Middle frontal gyrus (tissue), 1 donor: ENCODE data around the gene IL20RA.

Source experiments
- DNase-seq: peaks from one replicate; pipeline ENCODE4 v3.0.0-alpha.2; 2015; ENCODE audit warnings: low spot score; ENCODE audit errors: extremely low spot score

Gene IL20RA

GRCh38 chr6:137045222-137045789 lies 541 bp upstream of the IL20RA start:
- DNase-seq: no peak

DNA sequence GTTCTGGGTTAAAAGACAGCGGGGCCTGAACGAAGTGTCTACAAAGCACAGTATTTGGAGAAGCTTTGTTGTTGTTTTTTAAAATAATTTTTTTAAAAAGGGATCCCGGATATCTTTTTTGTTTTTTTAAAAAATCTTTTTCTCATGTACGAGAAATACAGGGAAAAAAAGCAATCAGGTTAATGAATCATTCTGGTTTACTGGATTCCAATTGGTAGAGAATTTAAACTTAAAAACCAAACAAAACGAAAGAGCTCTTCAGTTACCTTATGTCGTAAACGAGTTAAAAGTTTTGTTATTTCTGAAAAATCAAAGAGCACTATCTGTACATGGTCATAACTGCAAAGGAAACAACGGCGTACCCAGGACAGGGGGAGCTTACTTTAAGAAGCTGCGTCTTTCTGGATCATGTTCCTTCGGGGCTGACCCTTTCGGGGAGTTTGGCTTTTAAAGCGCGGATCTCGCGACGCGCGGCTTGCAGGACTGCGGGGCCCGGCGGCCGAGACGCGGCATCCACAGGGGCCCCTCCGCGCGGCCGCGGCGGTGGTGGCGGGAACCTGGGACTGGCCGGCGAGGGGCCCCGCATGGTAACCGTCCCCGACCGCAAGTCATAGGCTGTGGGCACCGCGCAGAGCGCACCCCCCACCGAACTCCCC lies 927 bp downstream of the IL20RA start:
- DNase-seq: peak; percentile 6

DNA sequence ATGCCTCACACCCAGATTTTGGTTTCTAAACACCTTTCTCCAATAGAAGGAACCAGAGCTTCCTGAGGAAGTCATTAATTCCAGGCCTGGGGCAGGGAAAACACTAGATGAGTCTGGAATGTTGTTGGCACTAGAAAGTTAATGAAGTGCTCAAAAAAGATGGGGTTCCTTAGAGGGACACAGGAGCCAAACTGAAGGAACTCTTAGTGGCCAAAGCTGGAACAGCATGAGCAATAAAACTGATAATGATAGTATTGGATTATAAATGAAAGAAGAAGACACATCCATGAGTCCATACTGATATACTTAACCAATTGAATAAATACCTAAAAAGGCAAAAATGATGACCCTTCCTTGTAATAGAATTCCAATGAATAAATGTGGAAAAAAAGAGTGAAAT lies 4.4 kb downstream of the IL20RA start:
- no peak for DNase-seq

- no peak for DNase-seq
Observed at GRCh38 chr6:137039010-137039409, 5.8 kb downstream of the IL20RA start.

DNA sequence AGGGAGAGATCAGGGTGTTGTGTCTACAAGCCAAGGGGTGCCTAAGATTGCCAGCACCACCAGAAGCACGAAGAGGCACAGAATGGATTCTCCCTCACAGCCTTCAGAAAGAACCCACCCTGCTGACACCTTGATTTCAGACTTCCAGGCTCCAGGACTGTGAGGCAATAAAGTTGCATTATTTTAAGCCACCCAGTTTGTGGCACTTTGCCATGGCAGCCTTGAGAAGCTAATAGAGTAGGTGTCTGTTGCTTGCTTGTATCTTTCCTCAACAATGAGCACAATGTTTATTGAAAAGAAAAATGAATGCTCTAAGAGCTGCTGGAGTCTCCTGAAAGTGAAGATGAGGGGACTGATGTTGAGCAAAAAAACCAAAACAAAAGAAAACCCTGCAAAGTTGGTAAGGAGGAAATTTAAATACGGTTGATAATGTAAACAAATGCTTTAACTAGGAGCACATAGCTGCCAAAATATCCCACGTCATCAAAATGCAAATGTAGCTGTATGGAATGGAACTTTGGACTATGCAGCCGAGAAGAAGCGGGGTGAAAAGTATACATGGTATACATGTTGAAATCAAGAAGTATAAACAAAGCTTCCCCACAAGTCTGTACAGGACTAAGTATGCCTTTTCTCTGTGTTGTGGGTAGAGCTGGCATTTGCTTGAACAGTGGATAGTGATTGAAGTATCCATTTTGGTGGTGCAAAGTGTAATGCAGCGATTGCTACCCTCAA lies 8.0 kb downstream of the IL20RA start:
- DNase-seq: no peak

GRCh38 chr6:137033828-137034227 lies 10.9 kb downstream of the IL20RA start:
- no peak for DNase-seq

DNA sequence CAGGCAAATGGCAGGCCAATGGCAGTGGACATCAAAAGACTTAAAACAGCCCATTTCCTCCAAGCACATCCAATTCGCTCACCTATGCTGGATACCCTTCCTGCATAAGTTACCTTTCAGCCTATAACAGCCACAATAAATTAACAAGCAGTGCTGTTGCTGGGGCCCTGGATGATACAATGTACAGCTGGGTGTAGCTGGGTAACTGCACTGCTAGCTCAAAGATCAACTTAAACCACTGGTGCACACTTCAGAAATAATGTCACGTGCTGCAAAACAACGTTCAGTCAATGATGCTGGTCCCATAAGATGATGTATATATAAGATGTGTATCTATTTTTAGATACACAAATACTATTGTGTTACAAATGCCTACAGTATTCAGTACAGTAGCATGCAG lies 13.6 kb downstream of the IL20RA start:
- no peak for DNase-seq

GRCh38 chr6:137028912-137029311 lies 15.9 kb downstream of the IL20RA start:
- no peak for DNase-seq

GRCh38 chr6:137025786-137026730 lies 18.7 kb downstream of the IL20RA start:
- DNase-seq: no peak

- no peak for DNase-seq
Observed at GRCh38 chr6:137024237-137024990, 20.4 kb downstream of the IL20RA start.

DNA sequence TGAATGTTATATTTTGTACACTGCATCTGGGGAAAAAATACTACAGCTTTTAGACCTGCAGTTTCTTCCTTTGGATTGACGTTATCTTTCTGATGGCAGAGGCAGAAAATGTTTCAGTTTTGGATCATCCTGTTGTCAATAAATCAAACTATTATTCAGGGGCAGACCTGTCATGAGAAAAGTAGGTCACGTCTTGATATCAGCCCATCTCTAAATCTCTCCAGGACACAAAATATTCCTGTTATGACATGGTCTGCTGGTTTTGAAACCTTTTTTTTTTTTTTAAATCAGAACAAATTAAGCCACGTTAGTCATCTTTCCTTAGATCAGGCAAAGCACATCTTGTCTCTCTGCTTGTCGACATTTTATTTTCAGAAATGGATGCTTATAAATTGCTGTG lies 24.0 kb downstream of the IL20RA start:
- no peak for DNase-seq

DNA sequence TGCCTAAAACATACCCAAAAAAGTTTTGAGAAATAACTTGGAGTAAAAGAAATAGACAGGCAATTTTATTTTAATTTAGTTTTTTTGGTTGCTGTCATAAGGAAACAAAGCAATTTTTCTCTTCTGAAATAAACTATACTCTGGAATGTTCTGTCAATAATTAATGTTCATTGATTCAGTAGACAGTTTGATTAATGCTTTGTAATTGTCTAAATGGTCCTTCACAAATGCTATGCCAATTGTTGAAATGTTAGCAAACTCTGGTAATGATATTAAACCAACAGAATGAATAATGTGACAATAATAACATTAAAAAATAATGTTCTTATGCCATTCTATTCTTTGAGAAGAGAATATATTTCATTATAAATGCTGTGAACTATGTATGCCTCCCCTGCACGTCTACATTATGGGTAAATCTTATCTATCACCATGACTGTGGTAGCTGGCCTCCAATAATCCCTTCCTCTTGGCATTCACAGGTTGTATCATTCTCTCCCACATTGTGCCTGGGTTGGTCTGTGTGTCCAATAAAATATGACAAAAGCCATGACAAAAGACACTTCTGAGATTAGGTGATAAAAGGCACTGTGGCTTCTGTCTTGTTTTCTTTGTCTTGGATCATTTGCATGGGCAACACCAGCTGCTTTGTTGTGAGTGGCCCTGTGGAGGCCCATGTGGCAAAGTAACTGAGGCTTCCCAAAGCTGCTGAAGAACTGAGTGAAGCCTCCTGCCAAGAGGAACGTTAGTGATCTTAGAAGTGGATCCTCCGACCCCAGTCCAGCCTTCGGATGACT lies 25.1 kb downstream of the IL20RA start:
- no peak for DNase-seq

DNA sequence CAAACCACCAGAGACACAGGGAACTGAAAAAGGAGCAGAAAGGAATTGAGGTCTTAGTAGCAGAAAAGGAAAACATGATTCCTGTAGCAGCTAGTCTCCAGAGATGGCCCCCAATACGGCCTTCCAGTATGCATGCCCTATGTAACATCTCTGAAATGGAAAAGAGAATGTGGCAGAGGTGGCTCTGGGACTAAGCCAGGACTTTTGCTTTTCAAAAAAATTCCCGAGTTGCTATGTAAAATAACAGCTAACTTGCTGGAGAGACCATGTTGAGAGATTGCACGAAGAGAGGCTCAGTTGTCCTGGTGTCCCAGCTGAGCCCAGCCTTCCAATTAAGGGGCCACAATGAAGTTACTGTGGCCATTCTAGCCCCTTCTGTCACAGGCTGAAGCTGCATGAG lies 27.7 kb downstream of the IL20RA start:
- no peak for DNase-seq

GRCh38 chr6:137016356-137016755 lies 28.4 kb downstream of the IL20RA start:
- DNase-seq: no peak

DNA sequence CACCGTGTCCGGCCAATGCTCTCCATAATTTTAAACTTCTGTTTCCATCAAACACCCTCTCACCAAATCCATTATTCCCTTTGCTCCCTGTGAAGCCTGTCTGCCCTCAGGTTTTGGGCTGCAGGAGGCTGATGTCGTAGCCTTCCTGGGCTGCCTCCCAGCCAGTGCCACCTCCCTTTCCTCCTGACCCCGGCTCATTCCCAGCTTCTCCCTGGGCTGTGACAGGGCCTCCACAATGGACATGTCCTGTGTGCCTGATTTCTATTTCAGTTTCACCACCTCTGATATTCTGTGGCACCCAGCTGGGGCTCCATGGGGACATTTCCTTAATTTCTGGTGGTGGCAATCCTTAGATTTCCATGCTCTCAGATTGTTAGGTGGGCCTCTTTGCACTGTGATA lies 28.8 kb downstream of the IL20RA start:
- DNase-seq: no peak

- DNase-seq: no peak
Observed at GRCh38 chr6:137013738-137014602, 30.8 kb downstream of the IL20RA start.

- no peak for DNase-seq
Observed at GRCh38 chr6:137013031-137013430, 31.7 kb downstream of the IL20RA start.

GRCh38 chr6:137011406-137011805 lies 33.4 kb downstream of the IL20RA start:
- no peak for DNase-seq

DNA sequence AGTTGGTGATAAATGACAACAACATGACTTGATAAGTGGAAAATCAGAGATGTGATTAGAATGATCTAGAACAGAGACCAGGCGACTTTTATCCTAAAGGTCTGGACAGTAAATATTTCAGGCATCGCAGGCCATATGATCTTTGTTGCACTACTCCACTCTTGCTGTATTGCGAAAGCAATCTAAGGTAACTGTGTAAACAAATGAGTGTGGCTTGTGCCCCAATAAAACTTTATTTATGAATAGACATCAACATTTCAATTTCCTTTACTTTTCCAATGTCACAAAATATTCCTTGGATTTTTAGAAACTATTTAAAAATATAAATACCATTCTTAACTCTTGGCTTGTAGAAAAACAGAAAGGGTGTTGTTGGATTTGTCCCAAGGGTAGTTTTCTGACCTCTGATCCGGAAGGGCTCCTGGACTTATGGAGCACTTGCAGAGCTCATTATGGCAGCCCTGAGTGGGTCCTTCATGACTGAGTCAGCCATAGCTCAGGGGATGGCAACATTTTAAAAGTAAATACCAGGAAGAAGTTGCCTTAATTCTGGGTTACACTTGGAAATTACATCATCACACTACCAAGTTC lies 34.5 kb downstream of the IL20RA start:
- DNase-seq: no peak
